K562 (cell line): Measurements from ENCODE around the gene NRXN3. TPM values are rescaled to one million over a fixed set of nuclear protein-coding genes. Genes with fewer than 3 reads are reported as not detected.

ENCODE experiments used
- ATAC-seq: fragments of 200-7000 bp; cut with Tn5 transposase; 3 replicates; pipeline ENCODE4 v1.9.1; 2020; ENCODE audit warnings: moderate library complexity
- BruUV-seq: library from RNA; stranded (reverse); fragments of 400-500 nt; replicated peaks from 2 replicates; lab custom pipeline; 2021; lab: Mats Ljungman, UMichigan
- CTCF ChIA-PET: fragments of 300-600 bp; formaldehyde crosslinking; extraction: SDS; loops from one replicate; lab custom pipeline; 2021; ENCODE audit warnings: low intra/inter-chr PET ratio; lab: Yijun Ruan, JAX
- POLR2A ChIA-PET: fragments of 300-600, 350-650 bp; sonication (Branson Sonifier 250); formaldehyde crosslinking; extraction: SDS; loops from one replicate; lab custom pipeline; 2021; ENCODE audit warnings: antibody characterized with exemption, inconsistent platforms; lab: Yijun Ruan, JAX
- DNase-seq, 4 experiments: peaks; one replicate each; pipeline versions ENCODE4 v3.0.0 to v3.0.0-alpha.2; 2011 to 2018; ENCODE audit warnings: low spot score in 3 of 4, mixed read lengths in 3 of 4; ENCODE audit errors: extremely low read depth in 1 of 4
- FAIRE-seq: peaks from 2 replicates; lab custom pipeline; 2011; peaks lifted over from hg19 to GRCh38; lab: Jason Lieb, UNC
- H2AFZ ChIP-seq: 2 replicates; pipeline ENCODE4 v1.6.0; 2011; ENCODE audit warnings: low read depth, low read length, control low read depth, inconsistent platforms
- H3K27ac ChIP-seq: fragments of 200-600 bp; 3 replicates; pipeline ENCODE4 v1.8.0; 2011; ENCODE audit warnings: low read depth, mild to moderate bottlenecking, control low read depth, inconsistent platforms, low read length, moderate library complexity, mixed read lengths; ENCODE audit errors: extremely low read depth
- H3K27me3 ChIP-seq, 2 experiments: fragments of 300-600 bp in 1 of 2; 2 replicates in 1 of 2; 3 replicates in 1 of 2; pipeline versions ENCODE4 v1.6.0 to v1.8.0; 2011; ENCODE audit warnings: inconsistent platforms in 2 of 2, low read length in 2 of 2, mild to moderate bottlenecking in 1 of 2, mixed read lengths in 1 of 2, moderate library complexity in 1 of 2; ENCODE audit not compliant: control insufficient read depth in 2 of 2, insufficient read depth in 2 of 2
- H3K36me3 ChIP-seq: fragments of 300-600 bp; 3 replicates; pipeline ENCODE4 v1.8.0; 2011; ENCODE audit warnings: mild to moderate bottlenecking, low read length, inconsistent platforms; ENCODE audit not compliant: control insufficient read depth, insufficient read depth
- H3K4me1 ChIP-seq, 2 experiments: fragments of 200-600 bp in 1 of 2; replicated peaks in 1 of 2; 2 replicates in 1 of 2; 3 replicates in 1 of 2; pipeline versions ENCODE4 v1.5.1 to v1.8.0; 2011; ENCODE audit warnings: inconsistent platforms in 2 of 2, low read length in 2 of 2, mild to moderate bottlenecking in 1 of 2, mixed read lengths in 1 of 2, moderate library complexity in 1 of 2; ENCODE audit not compliant: control insufficient read depth in 2 of 2, insufficient read depth in 2 of 2
- H3K4me2 ChIP-seq: 2 replicates; pipeline ENCODE4 v1.6.1; 2011; ENCODE audit warnings: low read length, control low read depth, inconsistent platforms, mixed read lengths; ENCODE audit not compliant: insufficient read depth
- H3K4me3 ChIP-seq: fragments of 200-600 bp; sonication (generic), shearing (Covaris generic); 2 replicates; pipeline ENCODE4 v1.5.1; 2016; ENCODE audit warnings: control low read depth, inconsistent platforms
- H3K79me2 ChIP-seq: fragments of 200-600 bp; 3 replicates; pipeline ENCODE4 v1.8.0; 2011; ENCODE audit warnings: low read length, inconsistent platforms; ENCODE audit not compliant: control insufficient read depth, insufficient read depth
- H3K9ac ChIP-seq, 2 experiments: 2 replicates each; pipeline versions ENCODE4 v1.6.0 to v1.6.1; 2011; ENCODE audit warnings: low read depth in 2 of 2, low read length in 2 of 2, control low read depth in 1 of 2, inconsistent platforms in 1 of 2, mild to moderate bottlenecking in 1 of 2, mixed read lengths in 1 of 2; ENCODE audit not compliant: insufficient read depth in 1 of 2
- H3K9me1 ChIP-seq: one replicate; pipeline ENCODE4 v1.6.0; 2011; ENCODE audit warnings: inconsistent platforms, mild to moderate bottlenecking, low read length, moderate library complexity; ENCODE audit not compliant: control insufficient read depth, insufficient read depth
- H3K9me3 ChIP-seq: replicated peaks from 2 replicates; pipeline ENCODE4 v1.5.1; 2011; ENCODE audit warnings: low read depth, low read length, inconsistent platforms; ENCODE audit not compliant: control insufficient read depth, insufficient read depth
- H4K20me1 ChIP-seq: replicated peaks from 2 replicates; pipeline ENCODE4 v1.6.1; 2011; ENCODE audit warnings: low read length, inconsistent platforms, mixed read lengths; ENCODE audit not compliant: control insufficient read depth, insufficient read depth
- BCLAF1 ChIP-seq, 2 experiments: fragments of 450-650 bp in 1 of 2; IDR thresholded peaks; 2 replicates each; pipeline ENCODE4 v1.6.1; 2011 to 2017; ENCODE audit warnings: low read depth in 2 of 2, antibody characterized with exemption in 1 of 2, borderline replicate concordance in 1 of 2, low read length in 1 of 2, mild to moderate bottlenecking in 1 of 2, mixed read lengths in 1 of 2; ENCODE audit not compliant: control insufficient read depth in 1 of 2
- CBFB ChIP-seq: sonication (generic); formaldehyde crosslinking; IDR thresholded peaks from 2 replicates; pipeline ENCODE4 v1.4.0; 2020; ENCODE audit warnings: mild to moderate bottlenecking, missing genetic modification reagents
- KAT2B ChIP-seq: IDR thresholded peaks from one replicate; pipeline ENCODE4 v1.6.1; 2012; ENCODE audit warnings: low read depth, mild to moderate bottlenecking, control low read depth, inconsistent platforms, low read length, moderate library complexity
- KDM5B ChIP-seq: fragments of 200-600 bp; sonication (generic); IDR thresholded peaks from 2 replicates; pipeline ENCODE4 v1.6.1; 2012; ENCODE audit warnings: low read depth, mild to moderate bottlenecking, moderate library complexity, low read length, control low read depth, inconsistent platforms; ENCODE audit not compliant: insufficient replicate concordance
- MAFK ChIP-seq: IDR thresholded peaks from 2 replicates; pipeline ENCODE4 v1.6.1; 2011; ENCODE audit warnings: low read length, improper control_type of control experiment
- MTA1 ChIP-seq: fragments of 450-650 bp; IDR thresholded peaks from 2 replicates; pipeline ENCODE4 v1.6.1; 2017; ENCODE audit warnings: borderline replicate concordance
- MTA2 ChIP-seq: fragments of 450-650 bp; IDR thresholded peaks from 2 replicates; pipeline ENCODE4 v1.6.1; 2016; ENCODE audit warnings: low read depth
- NR3C1 ChIP-seq: sonication (generic); formaldehyde crosslinking; IDR thresholded peaks from 2 replicates; pipeline ENCODE4 v1.8.1; 2022; ENCODE audit warnings: missing genetic modification reagents
- PHB ChIP-seq: fragments of 250-450 bp; sonication (Bioruptor Pico); IDR thresholded peaks from 2 replicates; pipeline ENCODE4 v1.5.0; 2021
- SP1 ChIP-seq: sonication (generic); formaldehyde crosslinking; IDR thresholded peaks from 2 replicates; pipeline ENCODE4 v1.8.1; 2022; ENCODE audit warnings: mild to moderate bottlenecking, missing genetic modification reagents
- TEAD2 ChIP-seq: fragments of 450-650 bp; IDR thresholded peaks from 2 replicates; pipeline ENCODE4 v1.6.1; 2016; ENCODE audit warnings: missing genetic modification characterization, control low read depth, missing compliant biosample characterization
- ZNF431 ChIP-seq: sonication (generic); formaldehyde crosslinking; IDR thresholded peaks from 2 replicates; pipeline ENCODE4 v1.8.0; 2022; ENCODE audit warnings: mild to moderate bottlenecking, missing genetic modification reagents
- ZNF592 ChIP-seq: fragments of 450-650 bp; IDR thresholded peaks from 2 replicates; pipeline ENCODE4 v1.6.1; 2017; ENCODE audit warnings: antibody characterized with exemption, mild to moderate bottlenecking
- ZNF644 ChIP-seq: fragments of 200-800 bp; sonication (Bioruptor generic); IDR thresholded peaks from 2 replicates; pipeline ENCODE4 v1.6.1; 2016; ENCODE audit warnings: low read depth, missing genetic modification characterization, missing compliant biosample characterization
- WGBS: fragments of 100-300 bp; shearing (Covaris generic); methylation state at CpG from one replicate; pipeline ENCODE4 v1.1.6; 2016; ENCODE audit warnings: low coverage, mixed read lengths; ENCODE audit not compliant: insufficient coverage; ENCODE audit errors: missing lambda C conversion rate; 5-methylcytosine and 5-hydroxymethylcytosine counted together
- in situ Hi-C: fragments of 300-500 bp; cut with MboI; formaldehyde crosslinking; loops from 4 replicates; pipeline ENCODE4 v1.15.0; 2018; ENCODE audit warnings: inconsistent platforms, mixed read lengths
- intact Hi-C: fragments of 100-400 bp; cut with micrococcal nuclease; formaldehyde crosslinking; loops from 2 replicates; pipeline ENCODE4 v1.14.2; 2022
- polyA plus RNA-seq, 8 experiments: library from polyadenylated mRNA; depleted of rRNA in 4 of 8; stranded (reverse) in 5 of 8; unstranded in 3 of 8; fragments of >200 nt; fragmentation: Nextera tagmentation in 2 of 8; fragmentation: Illumina TruSeq in 1 of 8; extraction: Ambion mirVana in 2 of 8; extraction: Trizol in 1 of 8; gene quantifications; 2 replicates each; pipeline versions ENCODE4 v1.2.1 to v1.2.3, GENCODE V29; 2011 to 2014; ENCODE audit warnings: inconsistent platforms in 1 of 8, missing spikeins in 1 of 8
- total RNA-seq, 7 experiments: library from RNA; depleted of rRNA in 6 of 7; stranded (reverse); fragments of >200 nt in 6 of 7; fragmentation: Illumina TruSeq in 2 of 7; extraction: Trizol in 2 of 7; gene quantifications; 2 replicates each; pipeline versions ENCODE4 v1.2.1 to v1.2.3, GENCODE V29; 2011 to 2021; ENCODE audit warnings: low replicate concordance in 1 of 7

The NRXN3 gene
- total and polyA plus RNA-seq, 9 of the 15 experiments (the other 6 are each of a cell fraction or from before 2014, with no cell fraction given): 0.09 TPM; not detected in 8

- TF ChIP-seq ZNF592: no peak
- TF ChIP-seq ZNF644 (tag): no peak
- no peak for TF ChIP-seq ZNF431
Measured at GRCh38 chr14:78657451-78657850, 487.3 kb downstream of the NRXN3 start (continued).

- ATAC-seq (no peak), FAIRE-seq (no peak), DNase-seq (no peak)
- Histone ChIP-seq H3K9me1 (no peaks in the 10 kb centered on the region), H2AFZ (no peak overlapping the region), H3K9me3 (no peaks in the 10 kb centered on the region), H3K4me3 (no peak overlapping the region), H3K79me2 (no peaks in the 10 kb centered on the region), H3K4me2 (no peak overlapping the region), H3K4me1 (no peaks in the 10 kb centered on the region), H3K36me3 (no peaks in the 10 kb centered on the region), H3K9ac (no peak overlapping the region), H4K20me1 (no peaks in the 10 kb centered on the region), H3K27ac (no peak overlapping the region), H3K27me3 (no peaks in the 10 kb centered on the region)
- in situ Hi-C loops (no loop called here), intact Hi-C loops (no loop called here)
- 0% methylated on average over 1 of the region's 1 CpG for WGBS
- BruUV-seq: no TSS peak
- POLR2A ChIA-PET: no interaction called here
- CTCF ChIA-PET: no interaction called here
- TF ChIP-seq CBFB: no peak
- no peak for TF ChIP-seq KAT2B
- TF ChIP-seq MAFK: no peak
- TF ChIP-seq MTA1: no peak
- TF ChIP-seq TEAD2 (tag): no peak
- no peak for TF ChIP-seq KDM5B
- TF ChIP-seq NR3C1 (CRISPR knock-in tag): no peak
- no peak for TF ChIP-seq BCLAF1 (IDR thresholded peaks at IDR 0.05; ENCODE audit: borderline replicate concordance in 1 of 2, control insufficient read depth in 1 of 2, low read depth in 2 of 2, low read length in 1 of 2)
- no peak for TF ChIP-seq PHB (CRISPR knock-in tag)
- no peak for TF ChIP-seq MTA2
- no peak for TF ChIP-seq SP1 (CRISPR knock-in tag)
Measured at GRCh38 chr14:78664841-78665240, 494.7 kb downstream of the NRXN3 start.
